K562 (cell line): ENCODE results near the gene SOX2. TPM values are rescaled to one million over a fixed set of nuclear protein-coding genes. Genes with fewer than 3 reads are reported as not detected.

Source experiments
- ELF2 ChIP-seq: fragments of 250-450 bp; sonication (Bioruptor Pico); IDR thresholded peaks from 2 replicates; pipeline ENCODE4 v1.5.0; 2021; ENCODE audit warnings: mild to moderate bottlenecking
- ESRRB ChIP-seq: fragments of 250-450 bp; sonication (Bioruptor Pico); IDR thresholded peaks from 2 replicates; pipeline ENCODE4 v1.5.0; 2020; ENCODE audit warnings: mild to moderate bottlenecking, moderate library complexity, borderline replicate concordance
- ZNF609 ChIP-seq: sonication (generic); formaldehyde crosslinking; IDR thresholded peaks from 2 replicates; pipeline ENCODE4 v1.8.1; 2023; ENCODE audit warnings: missing genetic modification reagents, mild to moderate bottlenecking, borderline replicate concordance
- polyA plus RNA-seq, 8 experiments: library from polyadenylated mRNA; depleted of rRNA in 4 of 8; stranded (reverse) in 5 of 8; unstranded in 3 of 8; fragments of >200 nt; fragmentation: Nextera tagmentation in 2 of 8; fragmentation: Illumina TruSeq in 1 of 8; extraction: Ambion mirVana in 2 of 8; extraction: Trizol in 1 of 8; gene quantifications; 2 replicates each; pipeline versions ENCODE4 v1.2.1 to v1.2.3, GENCODE V29; 2011 to 2014; ENCODE audit warnings: inconsistent platforms in 1 of 8, missing spikeins in 1 of 8
- total RNA-seq, 7 experiments: library from RNA; depleted of rRNA in 6 of 7; stranded (reverse); fragments of >200 nt in 6 of 7; fragmentation: Illumina TruSeq in 2 of 7; extraction: Trizol in 2 of 7; gene quantifications; 2 replicates each; pipeline versions ENCODE4 v1.2.1 to v1.2.3, GENCODE V29; 2011 to 2021; ENCODE audit warnings: low replicate concordance in 1 of 7
- TF ChIP-seq, protein P1 (sequence below): fragments of 450-650 bp; IDR thresholded peaks from 2 replicates; pipeline ENCODE4 v1.6.1; 2016; ENCODE audit warnings: mild to moderate bottlenecking, moderate library complexity

The SOX2 gene
- total and polyA plus RNA-seq, 9 of the 15 experiments (the other 6 are each of a cell fraction or from before 2014, with no cell fraction given), result 0.07 TPM; not detected in 8

- TF ChIP-seq ZNF609 (CRISPR knock-in tag), result no peak
- TF ChIP-seq ESRRB, result no peak
- TF ChIP-seq ELF2 (CRISPR knock-in tag), result no peak
- TF ChIP-seq, protein P1, sequence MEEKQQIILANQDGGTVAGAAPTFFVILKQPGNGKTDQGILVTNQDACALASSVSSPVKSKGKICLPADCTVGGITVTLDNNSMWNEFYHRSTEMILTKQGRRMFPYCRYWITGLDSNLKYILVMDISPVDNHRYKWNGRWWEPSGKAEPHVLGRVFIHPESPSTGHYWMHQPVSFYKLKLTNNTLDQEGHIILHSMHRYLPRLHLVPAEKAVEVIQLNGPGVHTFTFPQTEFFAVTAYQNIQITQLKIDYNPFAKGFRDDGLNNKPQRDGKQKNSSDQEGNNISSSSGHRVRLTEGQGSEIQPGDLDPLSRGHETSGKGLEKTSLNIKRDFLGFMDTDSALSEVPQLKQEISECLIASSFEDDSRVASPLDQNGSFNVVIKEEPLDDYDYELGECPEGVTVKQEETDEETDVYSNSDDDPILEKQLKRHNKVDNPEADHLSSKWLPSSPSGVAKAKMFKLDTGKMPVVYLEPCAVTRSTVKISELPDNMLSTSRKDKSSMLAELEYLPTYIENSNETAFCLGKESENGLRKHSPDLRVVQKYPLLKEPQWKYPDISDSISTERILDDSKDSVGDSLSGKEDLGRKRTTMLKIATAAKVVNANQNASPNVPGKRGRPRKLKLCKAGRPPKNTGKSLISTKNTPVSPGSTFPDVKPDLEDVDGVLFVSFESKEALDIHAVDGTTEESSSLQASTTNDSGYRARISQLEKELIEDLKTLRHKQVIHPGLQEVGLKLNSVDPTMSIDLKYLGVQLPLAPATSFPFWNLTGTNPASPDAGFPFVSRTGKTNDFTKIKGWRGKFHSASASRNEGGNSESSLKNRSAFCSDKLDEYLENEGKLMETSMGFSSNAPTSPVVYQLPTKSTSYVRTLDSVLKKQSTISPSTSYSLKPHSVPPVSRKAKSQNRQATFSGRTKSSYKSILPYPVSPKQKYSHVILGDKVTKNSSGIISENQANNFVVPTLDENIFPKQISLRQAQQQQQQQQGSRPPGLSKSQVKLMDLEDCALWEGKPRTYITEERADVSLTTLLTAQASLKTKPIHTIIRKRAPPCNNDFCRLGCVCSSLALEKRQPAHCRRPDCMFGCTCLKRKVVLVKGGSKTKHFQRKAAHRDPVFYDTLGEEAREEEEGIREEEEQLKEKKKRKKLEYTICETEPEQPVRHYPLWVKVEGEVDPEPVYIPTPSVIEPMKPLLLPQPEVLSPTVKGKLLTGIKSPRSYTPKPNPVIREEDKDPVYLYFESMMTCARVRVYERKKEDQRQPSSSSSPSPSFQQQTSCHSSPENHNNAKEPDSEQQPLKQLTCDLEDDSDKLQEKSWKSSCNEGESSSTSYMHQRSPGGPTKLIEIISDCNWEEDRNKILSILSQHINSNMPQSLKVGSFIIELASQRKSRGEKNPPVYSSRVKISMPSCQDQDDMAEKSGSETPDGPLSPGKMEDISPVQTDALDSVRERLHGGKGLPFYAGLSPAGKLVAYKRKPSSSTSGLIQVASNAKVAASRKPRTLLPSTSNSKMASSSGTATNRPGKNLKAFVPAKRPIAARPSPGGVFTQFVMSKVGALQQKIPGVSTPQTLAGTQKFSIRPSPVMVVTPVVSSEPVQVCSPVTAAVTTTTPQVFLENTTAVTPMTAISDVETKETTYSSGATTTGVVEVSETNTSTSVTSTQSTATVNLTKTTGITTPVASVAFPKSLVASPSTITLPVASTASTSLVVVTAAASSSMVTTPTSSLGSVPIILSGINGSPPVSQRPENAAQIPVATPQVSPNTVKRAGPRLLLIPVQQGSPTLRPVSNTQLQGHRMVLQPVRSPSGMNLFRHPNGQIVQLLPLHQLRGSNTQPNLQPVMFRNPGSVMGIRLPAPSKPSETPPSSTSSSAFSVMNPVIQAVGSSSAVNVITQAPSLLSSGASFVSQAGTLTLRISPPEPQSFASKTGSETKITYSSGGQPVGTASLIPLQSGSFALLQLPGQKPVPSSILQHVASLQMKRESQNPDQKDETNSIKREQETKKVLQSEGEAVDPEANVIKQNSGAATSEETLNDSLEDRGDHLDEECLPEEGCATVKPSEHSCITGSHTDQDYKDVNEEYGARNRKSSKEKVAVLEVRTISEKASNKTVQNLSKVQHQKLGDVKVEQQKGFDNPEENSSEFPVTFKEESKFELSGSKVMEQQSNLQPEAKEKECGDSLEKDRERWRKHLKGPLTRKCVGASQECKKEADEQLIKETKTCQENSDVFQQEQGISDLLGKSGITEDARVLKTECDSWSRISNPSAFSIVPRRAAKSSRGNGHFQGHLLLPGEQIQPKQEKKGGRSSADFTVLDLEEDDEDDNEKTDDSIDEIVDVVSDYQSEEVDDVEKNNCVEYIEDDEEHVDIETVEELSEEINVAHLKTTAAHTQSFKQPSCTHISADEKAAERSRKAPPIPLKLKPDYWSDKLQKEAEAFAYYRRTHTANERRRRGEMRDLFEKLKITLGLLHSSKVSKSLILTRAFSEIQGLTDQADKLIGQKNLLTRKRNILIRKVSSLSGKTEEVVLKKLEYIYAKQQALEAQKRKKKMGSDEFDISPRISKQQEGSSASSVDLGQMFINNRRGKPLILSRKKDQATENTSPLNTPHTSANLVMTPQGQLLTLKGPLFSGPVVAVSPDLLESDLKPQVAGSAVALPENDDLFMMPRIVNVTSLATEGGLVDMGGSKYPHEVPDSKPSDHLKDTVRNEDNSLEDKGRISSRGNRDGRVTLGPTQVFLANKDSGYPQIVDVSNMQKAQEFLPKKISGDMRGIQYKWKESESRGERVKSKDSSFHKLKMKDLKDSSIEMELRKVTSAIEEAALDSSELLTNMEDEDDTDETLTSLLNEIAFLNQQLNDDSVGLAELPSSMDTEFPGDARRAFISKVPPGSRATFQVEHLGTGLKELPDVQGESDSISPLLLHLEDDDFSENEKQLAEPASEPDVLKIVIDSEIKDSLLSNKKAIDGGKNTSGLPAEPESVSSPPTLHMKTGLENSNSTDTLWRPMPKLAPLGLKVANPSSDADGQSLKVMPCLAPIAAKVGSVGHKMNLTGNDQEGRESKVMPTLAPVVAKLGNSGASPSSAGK, result no peak
Observed at GRCh38 chr3:181710345-181711291, 1.1 kb upstream of the SOX2 start (continued).
